RWPE2 (cell line): ENCODE results near the gene GALE.

Source experiments
- ATAC-seq: fragments of 200-7000 bp; cut with Tn5 transposase; 3 replicates; pipeline ENCODE4 v1.9.1; 2021; ENCODE audit warnings: low read depth
- DNase-seq: peaks from one replicate; pipeline ENCODE4 v3.0.0-alpha.2; 2020; ENCODE audit warnings: low spot score
- H3K27ac ChIP-seq: fragments of 450-650 bp; 2 replicates; pipeline ENCODE4 v1.5.1; 2017; ENCODE audit warnings: mild to moderate bottlenecking; ENCODE audit not compliant: poor library complexity, severe bottlenecking
- H3K27me3 ChIP-seq: fragments of 250-450 bp; sonication (Bioruptor Pico); 2 replicates; pipeline ENCODE4 v1.5.1; 2021; ENCODE audit warnings: mild to moderate bottlenecking, moderate library complexity; ENCODE audit not compliant: insufficient read depth, poor library complexity, severe bottlenecking
- H3K36me3 ChIP-seq: fragments of 250-450 bp; sonication (Bioruptor Pico); 2 replicates; pipeline ENCODE4 v1.5.1; 2020; ENCODE audit warnings: low read depth, mild to moderate bottlenecking, moderate library complexity
- H3K4me1 ChIP-seq: fragments of 250-450 bp; sonication (Bioruptor Pico); 2 replicates; pipeline ENCODE4 v1.5.1; 2021; ENCODE audit warnings: mild to moderate bottlenecking, moderate library complexity; ENCODE audit not compliant: insufficient read depth, poor library complexity, severe bottlenecking
- H3K4me3 ChIP-seq: fragments of 250-450 bp; sonication (Bioruptor Pico); 2 replicates; pipeline ENCODE4 v1.5.1; 2021; ENCODE audit warnings: mild to moderate bottlenecking, moderate library complexity; ENCODE audit not compliant: severe bottlenecking
- H3K9me3 ChIP-seq: fragments of 250-450 bp; sonication (Bioruptor Pico); 2 replicates; pipeline ENCODE4 v1.5.1; 2021; ENCODE audit warnings: mild to moderate bottlenecking, moderate library complexity; ENCODE audit not compliant: severe bottlenecking
- CTCF ChIP-seq: fragments of 450-650 bp; IDR thresholded peaks from one replicate; pipeline ENCODE4 v1.5.1; 2017; ENCODE audit warnings: mild to moderate bottlenecking, moderate library complexity; ENCODE audit not compliant: poor library complexity, severe bottlenecking

GALE gene

DNA sequence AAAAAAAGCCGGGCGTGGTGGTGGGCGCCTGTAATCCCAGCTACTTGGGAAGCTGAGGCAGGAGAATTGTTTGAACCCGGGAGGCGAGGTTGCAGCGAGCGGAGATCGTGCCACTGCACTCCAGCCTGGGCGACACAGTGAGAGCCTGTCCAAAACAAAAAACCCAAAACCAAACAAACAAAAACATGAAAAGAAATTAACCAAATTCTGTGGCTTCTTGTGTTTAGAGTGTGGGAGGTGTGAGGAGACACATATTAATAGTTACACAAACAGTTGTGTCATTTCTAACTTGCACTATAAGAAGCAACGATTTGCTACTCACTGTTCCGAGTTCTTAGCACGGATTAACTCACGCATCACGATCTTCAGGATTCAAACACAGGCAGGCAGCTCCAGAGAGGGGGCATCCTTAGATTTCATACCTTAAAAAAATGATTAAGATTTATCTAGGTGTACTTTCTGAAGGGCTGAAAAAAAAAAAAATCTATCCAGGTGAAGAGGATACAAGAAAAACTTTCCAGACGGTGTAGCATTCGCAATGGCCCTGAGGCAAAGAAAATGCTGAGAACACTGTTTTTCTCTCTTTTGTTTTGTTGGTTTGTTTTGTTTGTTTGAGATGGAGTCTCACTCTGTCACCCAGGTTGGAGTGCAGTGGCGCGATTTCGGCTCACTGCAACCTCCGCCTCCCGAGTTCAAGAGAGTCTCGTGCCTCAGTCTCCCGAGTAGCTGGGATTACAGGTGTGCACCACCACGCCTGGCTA lies 25.4 kb upstream of the GALE start:
- peak overlapping the region; percentile 42 for H3K27ac ChIP-seq
- no peaks in the 10 kb centered on the region for H3K9me3 ChIP-seq
- H3K27me3 ChIP-seq = no peaks in the 10 kb centered on the region
- ATAC-seq (no peak), DNase-seq (no peak)
- peak overlapping the region; percentile 93 for H3K4me3 ChIP-seq
- TF ChIP-seq CTCF = no peak
- no peaks in the 10 kb centered on the region for H3K36me3 ChIP-seq
- H3K4me1 ChIP-seq = peaks cover 4% of the 10 kb centered on the region

DNA sequence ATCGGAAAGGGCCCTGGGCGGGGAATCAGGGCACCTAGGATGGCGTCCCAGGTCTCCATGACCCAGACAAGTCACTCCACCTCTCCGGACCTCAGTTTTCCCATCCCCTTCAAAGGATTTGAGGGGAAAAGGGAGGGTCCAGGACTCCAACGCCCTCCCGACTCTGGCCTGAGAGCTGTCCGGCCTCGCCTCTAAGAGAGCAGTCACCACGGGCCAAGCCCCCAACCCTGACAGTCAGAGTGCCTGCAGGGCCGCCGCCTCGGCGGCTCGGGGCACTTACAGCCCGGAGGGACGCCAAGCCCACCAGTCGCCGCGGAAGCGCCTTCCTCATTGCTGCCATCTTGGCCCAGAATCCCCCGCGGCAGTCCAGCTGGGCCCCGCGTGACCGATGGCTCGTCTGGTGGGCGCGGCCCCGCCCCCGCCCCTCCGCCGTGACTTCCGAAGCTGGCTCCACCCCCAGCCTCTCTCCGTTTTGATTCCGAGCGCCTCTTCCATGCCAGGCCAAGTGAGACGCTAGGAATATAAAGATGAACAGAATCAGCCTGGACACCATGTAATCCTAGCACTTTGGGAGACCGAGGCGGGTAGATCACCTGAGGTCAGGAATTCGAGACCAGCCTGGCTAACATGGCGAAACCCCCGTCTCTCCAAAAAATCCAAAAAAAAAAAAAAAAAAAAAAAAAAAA lies 24.7 kb upstream of the GALE start, which contains the start of gene HMGCL:
HMGCL (minus strand) TSS at position 354 of the 686 bp plus-strand sequence; CDS start at position 340, 14 bp downstream.
- H3K9me3 ChIP-seq = no peaks in the 10 kb centered on the region
- peaks cover 4% of the 10 kb centered on the region for H3K4me1 ChIP-seq
- no peaks in the 10 kb centered on the region for H3K27me3 ChIP-seq
- DNase-seq = peak; percentile 86
- peak within 1 kb of the TSS; percentile 42 for H3K27ac ChIP-seq
- no peaks in the 10 kb centered on the region for H3K36me3 ChIP-seq
- peak; percentile 89 for ATAC-seq
- H3K4me3 ChIP-seq = peak within 1 kb of the TSS; percentile 93
- no peak for TF ChIP-seq CTCF

DNA sequence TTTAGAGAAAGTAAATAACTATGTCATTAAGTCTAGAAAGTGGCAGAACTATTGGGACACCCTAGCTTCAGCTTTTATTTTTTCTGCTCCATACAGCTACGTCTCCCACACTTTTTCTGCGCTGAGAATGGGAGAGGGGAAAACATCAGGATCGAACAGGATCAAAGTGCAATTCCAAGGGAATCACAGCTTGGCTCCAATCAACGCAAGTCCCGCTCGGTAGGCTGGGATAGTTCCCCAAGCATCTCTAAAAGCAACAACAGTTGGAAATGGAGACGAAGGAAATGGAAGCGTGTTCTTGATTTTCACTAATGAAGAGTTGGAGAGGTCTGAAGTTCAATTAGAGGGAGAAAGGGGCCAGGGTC lies 24.1 kb upstream of the GALE start:
- Histone ChIP-seq H3K27ac (peak overlapping the region; percentile 42), H3K36me3 (no peaks in the 10 kb centered on the region), H3K4me3 (peak overlapping the region; percentile 93), H3K9me3 (no peaks in the 10 kb centered on the region), H3K27me3 (no peaks in the 10 kb centered on the region), H3K4me1 (peaks cover 4% of the 10 kb centered on the region)
- DNase-seq (no peak), ATAC-seq (no peak)
- TF ChIP-seq CTCF = no peak

- no peak for TF ChIP-seq CTCF
- Histone ChIP-seq H3K27ac (no peak overlapping the region), H3K27me3 (no peaks in the 10 kb centered on the region), H3K4me1 (peaks cover 4% of the 10 kb centered on the region), H3K36me3 (peaks cover 5% of the 10 kb centered on the region; the same call in 1 of the 2 replicates), H3K9me3 (no peaks in the 10 kb centered on the region), H3K4me3 (no peak overlapping the region)
- ATAC-seq (no peak), DNase-seq (no peak)
These were observed 23.2 kb upstream of the GALE start for GRCh38 chr1:23823767-23824166.
